Smooth muscle cell (in vitro differentiated cells): ENCODE results near the gene TMTC2. TPM values are rescaled to one million over a fixed set of nuclear protein-coding genes. Genes with fewer than 3 reads are reported as not detected.

Experiments
- DNase-seq: peaks from one replicate; lab custom pipeline; 2025; ENCODE audit not compliant: unreplicated experiment; lab: John Stamatoyannopoulos, UW
- H2AFZ ChIP-seq: fragments of 200-600 bp; sonication (generic); 2 replicates; pipeline ENCODE4 v1.6.0; 2016; ENCODE audit warnings: antibody characterized with exemption, low read depth, mild to moderate bottlenecking
- H3F3A ChIP-seq: fragments of 200-600 bp; sonication (generic); 2 replicates; pipeline ENCODE4 v1.6.0; 2017; ENCODE audit warnings: antibody characterized with exemption, low read depth
- H3K27ac ChIP-seq: fragments of 200-600 bp; sonication (generic); 2 replicates; pipeline ENCODE4 v1.5.1; 2016; ENCODE audit warnings: low read depth, mild to moderate bottlenecking
- H3K27me3 ChIP-seq: fragments of 200-600 bp; sonication (generic); 2 replicates; pipeline ENCODE4 v1.6.1; 2016; ENCODE audit warnings: low read depth, mild to moderate bottlenecking
- H3K36me3 ChIP-seq: fragments of 200-600 bp; sonication (generic); 2 replicates; pipeline ENCODE4 v1.5.1; 2016; ENCODE audit warnings: low read depth
- H3K4me1 ChIP-seq: fragments of 200-600 bp; sonication (generic); 2 replicates; pipeline ENCODE4 v1.5.1; 2016; ENCODE audit warnings: low read depth
- H3K4me2 ChIP-seq: fragments of 200-600 bp; sonication (generic); 2 replicates; pipeline ENCODE4 v1.6.0; 2016; ENCODE audit warnings: mild to moderate bottlenecking
- H3K4me3 ChIP-seq: fragments of 200-600 bp; sonication (generic); 2 replicates; pipeline ENCODE4 v1.5.1; 2016; ENCODE audit warnings: mild to moderate bottlenecking
- H3K79me2 ChIP-seq: fragments of 200-600 bp; sonication (generic); 2 replicates; pipeline ENCODE4 v1.6.0; 2016; ENCODE audit warnings: low read depth, mild to moderate bottlenecking
- H3K9ac ChIP-seq: fragments of 200-600 bp; sonication (generic); 2 replicates; pipeline ENCODE4 v1.6.0; 2016; ENCODE audit warnings: low read depth
- H3K9me3 ChIP-seq: fragments of 200-600 bp; sonication (generic); replicated peaks from 2 replicates; pipeline ENCODE4 v1.5.1; 2016; ENCODE audit warnings: low read depth
- H4K20me1 ChIP-seq: fragments of 200-600 bp; sonication (generic); 2 replicates; pipeline ENCODE4 v1.6.0; 2016; ENCODE audit warnings: low read depth
- WGBS: methylation state at CpG from one replicate; pipeline ENCODE4 v1.1.7; 2016; ENCODE audit warnings: low lambda C conversion rate; 5-methylcytosine and 5-hydroxymethylcytosine counted together
- polyA plus RNA-seq: library from polyadenylated mRNA; unstranded; fragments of >200 nt; fragmentation: Nextera tagmentation; extraction: Ambion mirVana; gene quantifications from 2 replicates; pipeline ENCODE4 v1.2.1, GENCODE V29; 2016
- total RNA-seq: library from RNA; depleted of rRNA; stranded (reverse); fragments of >200 nt; gene quantifications from 2 replicates; pipeline ENCODE4 v1.2.3, GENCODE V29; 2014
- TF ChIP-seq, protein P1 (sequence below): fragments of 200-600 bp; sonication (generic); IDR thresholded peaks from 2 replicates; pipeline ENCODE4 v1.5.1; 2017; ENCODE audit warnings: borderline replicate concordance, mild to moderate bottlenecking, antibody characterized with exemption; ENCODE audit not compliant: insufficient read depth, poor library complexity, severe bottlenecking

The TMTC2 gene
- total and polyA plus RNA-seq, 2 experiments from 2014 or later: 0.71 to 10.6 TPM

DNA sequence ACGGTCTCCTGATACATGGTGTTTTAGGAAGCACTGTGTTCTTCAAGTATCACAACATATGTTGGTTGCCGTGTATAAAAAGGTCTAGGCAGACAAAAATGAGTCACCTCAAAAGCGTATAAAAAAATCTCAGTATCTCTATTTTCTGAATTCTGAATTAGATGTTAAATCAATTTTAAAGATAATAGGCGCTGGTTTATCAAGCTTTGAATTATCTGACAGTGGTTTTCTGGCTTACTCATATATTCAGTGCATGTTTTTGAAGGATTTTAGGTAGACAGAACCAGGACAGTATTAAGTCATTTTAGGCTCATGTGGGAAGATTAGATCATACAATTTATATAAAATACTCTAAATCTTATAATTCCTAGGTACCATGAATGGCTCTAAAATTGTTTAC is 110.8 kb downstream of the TMTC2 start:
- Histone ChIP-seq H3K4me2 (no peak overlapping the region), H3K27me3 (no peaks in the 10 kb centered on the region), H3K9me3 (no peaks in the 10 kb centered on the region), H3K36me3 (no peaks in the 10 kb centered on the region), H3K79me2 (no peaks in the 10 kb centered on the region), H2AFZ (no peak overlapping the region), H3K4me3 (no peak overlapping the region), H3K27ac (no peak overlapping the region), H3F3A (no peaks in the 10 kb centered on the region), H3K9ac (no peak overlapping the region), H4K20me1 (no peaks in the 10 kb centered on the region), H3K4me1 (peaks cover 11% of the 10 kb centered on the region)
- no peak for DNase-seq
- TF ChIP-seq, protein P1, sequence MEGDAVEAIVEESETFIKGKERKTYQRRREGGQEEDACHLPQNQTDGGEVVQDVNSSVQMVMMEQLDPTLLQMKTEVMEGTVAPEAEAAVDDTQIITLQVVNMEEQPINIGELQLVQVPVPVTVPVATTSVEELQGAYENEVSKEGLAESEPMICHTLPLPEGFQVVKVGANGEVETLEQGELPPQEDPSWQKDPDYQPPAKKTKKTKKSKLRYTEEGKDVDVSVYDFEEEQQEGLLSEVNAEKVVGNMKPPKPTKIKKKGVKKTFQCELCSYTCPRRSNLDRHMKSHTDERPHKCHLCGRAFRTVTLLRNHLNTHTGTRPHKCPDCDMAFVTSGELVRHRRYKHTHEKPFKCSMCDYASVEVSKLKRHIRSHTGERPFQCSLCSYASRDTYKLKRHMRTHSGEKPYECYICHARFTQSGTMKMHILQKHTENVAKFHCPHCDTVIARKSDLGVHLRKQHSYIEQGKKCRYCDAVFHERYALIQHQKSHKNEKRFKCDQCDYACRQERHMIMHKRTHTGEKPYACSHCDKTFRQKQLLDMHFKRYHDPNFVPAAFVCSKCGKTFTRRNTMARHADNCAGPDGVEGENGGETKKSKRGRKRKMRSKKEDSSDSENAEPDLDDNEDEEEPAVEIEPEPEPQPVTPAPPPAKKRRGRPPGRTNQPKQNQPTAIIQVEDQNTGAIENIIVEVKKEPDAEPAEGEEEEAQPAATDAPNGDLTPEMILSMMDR: no peak
- 88% methylated on average over 4 of the region's 4 CpGs for WGBS

DNA sequence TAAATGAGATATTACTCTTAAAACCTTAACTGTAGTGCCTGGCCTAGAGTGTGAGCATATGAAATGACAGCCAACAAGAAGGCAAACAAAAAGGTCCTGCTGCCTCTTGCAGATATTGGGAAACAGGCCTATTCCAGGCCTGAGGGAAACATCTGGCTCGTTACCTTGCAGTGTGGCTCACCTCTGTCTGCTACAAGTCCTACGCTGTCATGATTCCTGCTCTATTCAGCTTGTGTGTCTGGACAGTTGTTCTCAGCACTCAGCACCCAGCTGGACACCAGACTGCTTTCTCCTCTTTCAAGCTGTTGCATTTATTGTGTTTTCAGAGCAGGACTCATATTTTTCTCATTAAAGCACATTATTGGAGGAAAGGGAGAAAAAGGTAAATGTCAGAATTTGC is 113.5 kb downstream of the TMTC2 start:
- H3K4me3 ChIP-seq: no peak overlapping the region
- DNase-seq: no peak
- H2AFZ ChIP-seq: no peak overlapping the region
- H3K9me3 ChIP-seq: no peaks in the 10 kb centered on the region
- H3K79me2 ChIP-seq: no peaks in the 10 kb centered on the region
- TF ChIP-seq, protein P1: no peak
- no peaks in the 10 kb centered on the region for H3K27me3 ChIP-seq
- no peaks in the 10 kb centered on the region for H3F3A ChIP-seq
- no peaks in the 10 kb centered on the region for H4K20me1 ChIP-seq
- no peak overlapping the region for H3K27ac ChIP-seq
- WGBS: 41% methylated on average over 2 of the region's 2 CpGs
- H3K9ac ChIP-seq: no peak overlapping the region
- no peak overlapping the region for H3K4me2 ChIP-seq
- no peaks in the 10 kb centered on the region for H3K4me1 ChIP-seq
- H3K36me3 ChIP-seq: no peaks in the 10 kb centered on the region

DNA sequence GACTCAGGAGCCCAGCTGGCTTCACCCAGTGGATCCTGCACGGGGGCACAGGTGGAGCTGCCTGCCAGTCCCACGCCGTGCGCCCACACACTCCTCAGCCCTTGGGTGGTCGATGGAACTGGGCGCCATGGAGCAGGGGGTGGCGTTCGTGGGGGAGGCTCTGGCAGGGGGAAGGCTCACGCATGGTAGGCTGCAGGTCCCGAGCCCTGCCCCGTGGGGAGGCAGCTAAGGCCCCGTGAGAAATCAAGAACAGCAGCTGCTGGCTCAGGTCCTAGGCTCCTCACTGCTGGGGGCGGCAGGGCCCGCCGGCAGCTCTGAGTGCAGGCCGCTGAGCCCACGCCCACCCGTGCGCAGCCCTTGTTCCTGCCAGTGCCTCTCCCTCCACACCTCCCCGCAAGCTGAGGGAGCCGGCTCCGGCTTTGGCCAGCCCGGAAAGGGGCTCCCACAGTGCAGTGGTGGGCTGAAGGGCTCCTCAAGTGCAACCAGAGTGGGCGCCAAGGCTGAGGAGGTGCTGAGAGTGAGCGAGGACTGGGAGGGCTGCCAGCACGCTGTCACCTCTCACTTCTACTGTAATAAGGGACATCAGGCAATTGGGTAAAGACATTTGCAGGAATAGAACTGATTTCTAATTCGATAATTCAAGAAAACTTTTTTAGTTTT is 115.4 kb downstream of the TMTC2 start:
- Histone ChIP-seq H3K4me3 (no peak overlapping the region), H3F3A (no peaks in the 10 kb centered on the region), H3K9me3 (no peaks in the 10 kb centered on the region), H3K27me3 (no peaks in the 10 kb centered on the region), H3K4me1 (no peaks in the 10 kb centered on the region), H3K9ac (no peak overlapping the region), H4K20me1 (no peaks in the 10 kb centered on the region), H2AFZ (no peak overlapping the region), H3K27ac (no peak overlapping the region), H3K79me2 (no peaks in the 10 kb centered on the region), H3K36me3 (no peaks in the 10 kb centered on the region), H3K4me2 (no peak overlapping the region)
- 97% methylated on average over 26 of the region's 27 CpGs for WGBS
- no peak for DNase-seq
- TF ChIP-seq, protein P1: no peak

DNA sequence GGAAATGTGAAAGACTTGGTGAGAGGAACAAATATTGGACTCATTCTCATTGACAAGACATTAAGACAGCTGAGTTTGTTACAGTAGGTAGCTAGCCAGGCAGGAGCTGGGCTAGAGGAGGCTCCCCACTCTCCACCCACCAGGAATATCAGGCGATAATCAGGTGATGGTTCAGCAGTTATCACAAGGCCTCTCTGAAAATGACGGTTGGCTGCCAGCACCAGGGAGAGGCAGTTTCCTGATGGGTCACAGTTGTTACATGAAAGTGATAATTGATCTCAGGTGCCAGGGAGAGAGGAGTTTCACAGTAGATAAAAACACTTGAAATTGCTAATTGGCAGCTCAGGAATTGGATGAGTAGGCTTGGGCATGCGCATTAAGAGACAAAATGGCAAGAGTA is 116.5 kb downstream of the TMTC2 start:
- Histone ChIP-seq H4K20me1 (no peaks in the 10 kb centered on the region), H3K79me2 (no peaks in the 10 kb centered on the region), H3K27ac (no peak overlapping the region), H3K9ac (no peak overlapping the region), H3K4me1 (no peaks in the 10 kb centered on the region), H3K36me3 (no peaks in the 10 kb centered on the region), H3K27me3 (no peaks in the 10 kb centered on the region), H3K4me3 (no peak overlapping the region), H3K4me2 (no peak overlapping the region), H3K9me3 (no peaks in the 10 kb centered on the region), H3F3A (no peaks in the 10 kb centered on the region), H2AFZ (no peak overlapping the region)
- WGBS: 86% methylated on average over 3 of the region's 3 CpGs
- TF ChIP-seq, protein P1: no peak
- no peak for DNase-seq
